ENCODE results near the gene CXCR4.
A peak's percentile ranks its signal among the peaks of the same experiment; 100 is the strongest.

CXCR4 gene

DNA sequence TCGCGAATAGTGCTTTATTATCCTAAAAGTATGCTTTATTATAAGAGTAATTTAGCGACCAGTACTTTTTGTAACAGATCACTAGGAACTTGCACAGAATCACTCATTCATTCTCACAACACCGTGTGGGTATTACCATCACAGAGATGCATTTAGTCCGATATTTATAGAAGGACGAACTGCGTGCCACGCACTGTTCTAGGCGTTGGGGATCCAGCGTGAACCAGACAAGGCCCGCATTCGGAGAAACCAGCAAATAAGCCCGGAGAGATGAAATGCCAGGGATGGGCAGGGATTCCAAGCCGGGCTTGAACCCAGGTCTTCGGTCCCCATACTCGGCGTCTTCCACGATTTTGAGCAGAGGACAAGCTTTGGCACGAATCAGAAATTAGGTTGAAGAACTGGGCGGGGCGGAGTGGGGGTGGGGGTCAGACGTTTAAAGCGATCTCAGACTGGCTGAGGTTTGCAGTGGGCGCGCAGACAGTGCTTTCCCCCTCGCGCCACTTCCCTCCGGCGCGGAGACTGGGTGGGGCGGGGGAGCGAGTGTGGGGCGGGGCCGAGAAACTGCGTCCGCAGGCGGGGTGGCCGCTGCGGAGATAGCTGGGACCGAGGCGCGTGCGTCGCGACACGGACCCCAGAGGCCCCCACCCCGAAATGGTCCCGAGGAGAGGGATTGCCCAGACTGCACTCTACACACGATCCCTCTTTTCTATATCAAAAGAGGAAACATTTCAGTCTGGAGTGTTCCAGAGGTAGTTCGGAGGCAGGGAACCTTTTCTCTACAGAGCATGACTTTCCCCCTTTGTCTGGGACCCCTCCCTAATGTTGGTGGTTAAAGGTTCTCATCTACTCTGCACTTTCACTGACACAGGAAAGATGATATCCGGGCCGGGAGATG is 1.1 kb upstream of the CXCR4 start:
- Histone ChIP-seq H3K4me2 (ENCODE audit: low read length) (peak overlapping the region; percentile 87), H3K36me3 (ENCODE audit: control insufficient read depth, low read length) (peaks cover 43% of the 10 kb centered on the region), H3K79me2 (ENCODE audit: control insufficient read depth, low read length) (peaks cover 49% of the 10 kb centered on the region), H3F3A (ENCODE audit: control insufficient read depth, insufficient read depth) (peaks cover 37% of the 10 kb centered on the region), H3K4me3 (ENCODE audit: low read length) (peak overlapping the region; percentile 94), H3K9me3 (ENCODE audit: control insufficient read depth, insufficient read depth, low read length) (no peaks in the 10 kb centered on the region), H3K27me3 (ENCODE audit: control insufficient read depth, low read length) (no peaks in the 10 kb centered on the region; the same call in 1 of the 2 replicates), H3K27ac (ENCODE audit: low read depth, low read length) (peak overlapping the region; percentile 91), H3K9me2 (replicated peaks; ENCODE audit: control insufficient read depth, low read length) (no peaks in the 10 kb centered on the region), H4K20me1 (ENCODE audit: control insufficient read depth, insufficient read depth, low read depth, low read length) (peaks cover 16% of the 10 kb centered on the region), H3K4me1 (ENCODE audit: control insufficient read depth, low read length) (peaks cover 64% of the 10 kb centered on the region)
- TF ChIP-seq, protein P1, sequence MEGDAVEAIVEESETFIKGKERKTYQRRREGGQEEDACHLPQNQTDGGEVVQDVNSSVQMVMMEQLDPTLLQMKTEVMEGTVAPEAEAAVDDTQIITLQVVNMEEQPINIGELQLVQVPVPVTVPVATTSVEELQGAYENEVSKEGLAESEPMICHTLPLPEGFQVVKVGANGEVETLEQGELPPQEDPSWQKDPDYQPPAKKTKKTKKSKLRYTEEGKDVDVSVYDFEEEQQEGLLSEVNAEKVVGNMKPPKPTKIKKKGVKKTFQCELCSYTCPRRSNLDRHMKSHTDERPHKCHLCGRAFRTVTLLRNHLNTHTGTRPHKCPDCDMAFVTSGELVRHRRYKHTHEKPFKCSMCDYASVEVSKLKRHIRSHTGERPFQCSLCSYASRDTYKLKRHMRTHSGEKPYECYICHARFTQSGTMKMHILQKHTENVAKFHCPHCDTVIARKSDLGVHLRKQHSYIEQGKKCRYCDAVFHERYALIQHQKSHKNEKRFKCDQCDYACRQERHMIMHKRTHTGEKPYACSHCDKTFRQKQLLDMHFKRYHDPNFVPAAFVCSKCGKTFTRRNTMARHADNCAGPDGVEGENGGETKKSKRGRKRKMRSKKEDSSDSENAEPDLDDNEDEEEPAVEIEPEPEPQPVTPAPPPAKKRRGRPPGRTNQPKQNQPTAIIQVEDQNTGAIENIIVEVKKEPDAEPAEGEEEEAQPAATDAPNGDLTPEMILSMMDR (IDR thresholded peaks at IDR 0.05; ENCODE audit: low read depth, low read length, poor library complexity, severe bottlenecking), result no peak
- no peak for TF ChIP-seq EZH2phosphoT487 (IDR thresholded peaks at IDR 0.05; ENCODE audit: borderline replicate concordance, low read length)

DNA sequence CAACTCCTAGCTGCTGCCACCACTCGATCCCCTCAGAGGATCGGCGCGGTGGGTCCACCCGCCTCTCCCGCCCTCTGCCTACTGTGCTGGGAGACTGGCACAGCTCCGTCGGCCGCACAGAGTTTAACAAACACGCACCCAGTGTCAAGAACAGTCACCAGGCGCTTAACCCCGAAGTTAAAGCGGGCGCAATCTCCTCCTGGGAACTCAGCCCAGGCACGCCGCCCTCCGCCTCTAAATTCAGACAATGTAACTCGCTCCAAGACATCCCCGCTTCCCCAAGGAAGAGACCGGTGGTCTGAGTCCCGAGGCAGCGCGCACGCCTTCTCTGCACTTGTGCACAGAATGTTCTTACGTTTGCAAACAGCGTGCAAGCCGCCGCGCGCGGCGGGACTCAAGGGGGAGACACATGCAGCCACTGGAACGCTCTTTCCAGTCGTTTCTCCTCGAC is 533 bp downstream of the CXCR4 start:
- peaks cover 68% of the 10 kb centered on the region for H3K4me1 ChIP-seq (ENCODE audit: control insufficient read depth, low read length)
- H3K9me2 ChIP-seq (replicated peaks; ENCODE audit: control insufficient read depth, low read length), result no peaks in the 10 kb centered on the region
- H3F3A ChIP-seq (ENCODE audit: control insufficient read depth, insufficient read depth), result peaks cover 53% of the 10 kb centered on the region
- peaks cover 59% of the 10 kb centered on the region for H3K79me2 ChIP-seq (ENCODE audit: control insufficient read depth, low read length)
- H3K4me3 ChIP-seq (ENCODE audit: low read length), result peak overlapping the region; percentile 94
- H3K27me3 ChIP-seq (ENCODE audit: control insufficient read depth, low read length), result no peaks in the 10 kb centered on the region; the same call in 1 of the 2 replicates
- H3K9me3 ChIP-seq (ENCODE audit: control insufficient read depth, insufficient read depth, low read length), result no peaks in the 10 kb centered on the region
- no peak for TF ChIP-seq EZH2phosphoT487 (IDR thresholded peaks at IDR 0.05; ENCODE audit: borderline replicate concordance, low read length)
- TF ChIP-seq, protein P1 (IDR thresholded peaks at IDR 0.05; ENCODE audit: low read depth, low read length, poor library complexity, severe bottlenecking), result no peak
- H4K20me1 ChIP-seq (ENCODE audit: control insufficient read depth, insufficient read depth, low read depth, low read length), result peaks cover 23% of the 10 kb centered on the region
- H3K36me3 ChIP-seq (ENCODE audit: control insufficient read depth, low read length), result peaks cover 59% of the 10 kb centered on the region
- H3K27ac ChIP-seq (ENCODE audit: low read depth, low read length), result peak overlapping the region; percentile 91
- peak overlapping the region; percentile 73 for H3K4me2 ChIP-seq (ENCODE audit: low read length)

DNA sequence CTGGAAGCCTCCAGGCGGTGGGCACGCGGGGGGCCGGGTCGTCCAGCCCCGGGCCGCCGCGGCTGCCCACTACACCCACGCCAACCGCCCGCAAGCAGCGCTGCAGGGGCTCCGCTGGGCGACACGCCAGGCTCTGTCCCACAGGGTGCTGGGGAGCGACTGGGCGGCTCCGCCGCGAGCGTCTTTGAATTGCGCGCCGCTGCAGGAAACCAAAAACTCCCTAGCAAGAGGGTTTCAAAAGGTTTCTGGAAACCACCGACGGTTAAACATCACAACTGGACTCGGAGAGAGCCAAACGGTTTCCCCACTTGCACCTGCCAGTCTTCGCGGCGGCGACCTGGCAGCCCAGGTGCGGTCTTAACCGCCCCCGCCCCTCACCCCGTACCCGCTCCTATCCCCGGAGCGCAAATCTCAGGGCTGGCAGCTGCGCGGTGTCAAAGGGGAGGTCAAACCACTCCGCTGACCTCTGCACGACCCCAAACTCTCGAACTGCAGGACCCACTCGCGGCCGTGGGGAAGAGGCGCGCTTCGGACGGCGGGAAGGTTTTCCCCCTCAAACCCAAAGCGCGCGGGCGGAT is 1.0 kb downstream of the CXCR4 start:
- TF ChIP-seq EZH2phosphoT487 (IDR thresholded peaks at IDR 0.05; ENCODE audit: borderline replicate concordance, low read length), result no peak
- TF ChIP-seq, protein P1 (IDR thresholded peaks at IDR 0.05; ENCODE audit: low read depth, low read length, poor library complexity, severe bottlenecking), result no peak
- peak overlapping the region; percentile 91 for H3K27ac ChIP-seq (ENCODE audit: low read depth, low read length)
- H3K27me3 ChIP-seq (ENCODE audit: control insufficient read depth, low read length), result no peaks in the 10 kb centered on the region; the same call in 1 of the 2 replicates
- peaks cover 59% of the 10 kb centered on the region for H3K79me2 ChIP-seq (ENCODE audit: control insufficient read depth, low read length)
- peaks cover 68% of the 10 kb centered on the region for H3K4me1 ChIP-seq (ENCODE audit: control insufficient read depth, low read length)
- H3K4me3 ChIP-seq (ENCODE audit: low read length), result peak overlapping the region; percentile 94
- peak overlapping the region; percentile 73 for H3K4me2 ChIP-seq (ENCODE audit: low read length)
- H3K9me2 ChIP-seq (replicated peaks; ENCODE audit: control insufficient read depth, low read length), result no peaks in the 10 kb centered on the region
- H4K20me1 ChIP-seq (ENCODE audit: control insufficient read depth, insufficient read depth, low read depth, low read length), result peaks cover 23% of the 10 kb centered on the region
- peaks cover 61% of the 10 kb centered on the region for H3K36me3 ChIP-seq (ENCODE audit: control insufficient read depth, low read length)
- H3F3A ChIP-seq (ENCODE audit: control insufficient read depth, insufficient read depth), result peaks cover 58% of the 10 kb centered on the region
- no peaks in the 10 kb centered on the region for H3K9me3 ChIP-seq (ENCODE audit: control insufficient read depth, insufficient read depth, low read length)

All from DOHH2 (cell line).